NCI-H1694 (cell line): Measurements from ENCODE around the gene TBCD.

Experiments
- DNase-seq: peaks from one replicate; lab custom pipeline; 2025; lab: John Stamatoyannopoulos, UW

The TBCD gene

GRCh38 chr17:82810644-82811430 is 59.0 kb downstream of the TBCD start:
- DNase-seq, result no peak

GRCh38 chr17:82812058-82812457 is 60.2 kb downstream of the TBCD start:
- DNase-seq, result no peak

GRCh38 chr17:82812601-82813000 is 60.7 kb downstream of the TBCD start:
- DNase-seq, result no peak

GRCh38 chr17:82813299-82814051 is 61.6 kb downstream of the TBCD start:
- no peak for DNase-seq

GRCh38 chr17:82814834-82815233 is 63.0 kb downstream of the TBCD start:
- DNase-seq, result no peak

- no peak for DNase-seq
Observed at GRCh38 chr17:82815354-82815753, 63.5 kb downstream of the TBCD start.

- no peak for DNase-seq
Observed at GRCh38 chr17:82815790-82816305, 64.0 kb downstream of the TBCD start.

- DNase-seq, result no peak
Observed at GRCh38 chr17:82816358-82816757, 64.5 kb downstream of the TBCD start.

- DNase-seq, result no peak
Observed at GRCh38 chr17:82817947-82818346, 66.1 kb downstream of the TBCD start.

- no peak for DNase-seq
Observed at GRCh38 chr17:82820278-82821251, 68.7 kb downstream of the TBCD start.

- no peak for DNase-seq
Observed at GRCh38 chr17:82821554-82821953, 69.7 kb downstream of the TBCD start.

GRCh38 chr17:82822281-82822680 is 70.4 kb downstream of the TBCD start:
- DNase-seq, result no peak

- DNase-seq, result no peak
Observed at GRCh38 chr17:82823004-82823403, 71.1 kb downstream of the TBCD start.

- DNase-seq, result no peak
Observed at GRCh38 chr17:82825540-82826124, 73.8 kb downstream of the TBCD start.

GRCh38 chr17:82826211-82826610 is 74.3 kb downstream of the TBCD start:
- DNase-seq, result no peak

- DNase-seq, result no peak
Observed at GRCh38 chr17:82826956-82827355, 75.1 kb downstream of the TBCD start.

GRCh38 chr17:82828875-82829487 is 77.1 kb downstream of the TBCD start:
- DNase-seq, result no peak

- peak; percentile 82 for DNase-seq
Observed at GRCh38 chr17:82830249-82830661, 78.4 kb downstream of the TBCD start.

GRCh38 chr17:82831041-82831817 is 79.4 kb downstream of the TBCD start:
- DNase-seq, result no peak

- no peak for DNase-seq
Observed at GRCh38 chr17:82831818-82832200, 79.9 kb downstream of the TBCD start.
